ENCODE data around the gene BCKDHA. TPM values are rescaled to one million over a fixed set of nuclear protein-coding genes. Genes with fewer than 3 reads are reported as not detected.

BCKDHA gene
- total and polyA plus RNA-seq, 9 of the 15 experiments (the other 6 are each of a cell fraction or from before 2014, with no cell fraction given): 4.5 to 52.5 (median 14.1) TPM

GRCh38 chr19:41439441-41440222 lies 42.0 kb downstream of the BCKDHA start, which contains the start of gene DMAC2 (continued):
- TF ChIP-seq MTF1 (CRISPR knock-in tag; IDR thresholded peaks at IDR 0.05; ENCODE audit: borderline replicate concordance) (no peak), RNF2 (IDR thresholded peaks at IDR 0.05) (peak; percentile 49; the same call in 1 of the 2 replicates), MBD2 (IDR thresholded peaks at IDR 0.05; ENCODE audit: borderline replicate concordance, low read depth) (peak; percentile 66), HOXB6 (CRISPR knock-in tag; IDR thresholded peaks at IDR 0.05; ENCODE audit: borderline replicate concordance) (no peak), C11orf30 (IDR thresholded peaks at IDR 0.05; ENCODE audit: low read depth) (peak; percentile 99), KDM2B (CRISPR knock-in tag; IDR thresholded peaks at IDR 0.05) (no peak), EHMT2 (IDR thresholded peaks at IDR 0.05) (peak; percentile 67; the same call in 1 of the 2 replicates), SAP30 (IDR thresholded peaks at IDR 0.05; ENCODE audit: borderline replicate concordance, insufficient read depth, low read depth, low read length, poor library complexity, severe bottlenecking) (peak; percentile 76), SMAD4 (CRISPR knock-in tag; conservative IDR thresholded peaks at IDR 0.05) (0 out of 2 replicates have a peak, but pooled peaks have one; percentile 35), SIX5 (IDR thresholded peaks at IDR 0.05; ENCODE audit: borderline replicate concordance in 1 of 2, insufficient read depth in 1 of 2, low read depth in 1 of 2, low read length in 2 of 2) (no peak), PBX2 (CRISPR knock-in tag; IDR thresholded peaks at IDR 0.05; ENCODE audit: low read depth) (no peak), PBX2 (tag; conservative IDR thresholded peaks at IDR 0.05; ENCODE audit: low read depth) (peak; percentile 27; the same call in 1 of the 2 replicates), XRCC5 (IDR thresholded peaks at IDR 0.05; ENCODE audit: low read depth, low read length) (peak; percentile 23; the same call in 1 of the 2 replicates), JUND (IDR thresholded peaks at IDR 0.05; ENCODE audit: borderline replicate concordance, low read depth, low read length) (peak; percentile 37; the same call in 1 of the 2 replicates), JUND (tag; IDR thresholded peaks at IDR 0.05; ENCODE audit: borderline replicate concordance, low read depth, low read length) (peak; percentile 37; the same call in 1 of the 3 replicates), CREM (IDR thresholded peaks at IDR 0.05; ENCODE audit: low read depth) (peak; percentile 63), SMARCE1 (IDR thresholded peaks at IDR 0.05) (no peak), BCOR (IDR thresholded peaks at IDR 0.05) (peak; percentile 35; the same call in 1 of the 2 replicates), NFIC (IDR thresholded peaks at IDR 0.05) (peak; percentile 25; the same call in 1 of the 2 replicates), ELK1 (CRISPR knock-in tag; IDR thresholded peaks at IDR 0.05) (no peak)
- TF ChIP-seq, protein P1, sequence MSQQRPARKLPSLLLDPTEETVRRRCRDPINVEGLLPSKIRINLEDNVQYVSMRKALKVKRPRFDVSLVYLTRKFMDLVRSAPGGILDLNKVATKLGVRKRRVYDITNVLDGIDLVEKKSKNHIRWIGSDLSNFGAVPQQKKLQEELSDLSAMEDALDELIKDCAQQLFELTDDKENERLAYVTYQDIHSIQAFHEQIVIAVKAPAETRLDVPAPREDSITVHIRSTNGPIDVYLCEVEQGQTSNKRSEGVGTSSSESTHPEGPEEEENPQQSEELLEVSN (IDR thresholded peaks at IDR 0.05; ENCODE audit: borderline replicate concordance in 1 of 2, extremely low read depth in 1 of 2, insufficient read depth in 1 of 2, insufficient read length in 1 of 2, low read depth in 1 of 2, low read length in 1 of 2, poor library complexity in 1 of 2, severe bottlenecking in 1 of 2): peak in 1 of 2 experiments; percentile 44

Measured in K562 (cell line).